Panc1 (cell line): ENCODE results near the gene ENPP6. TPM values are rescaled to one million over a fixed set of nuclear protein-coding genes. Genes with fewer than 3 reads are reported as not detected.

Source experiments
- ATAC-seq: fragments of 200-7000 bp; cut with Tn5 transposase; 2 replicates; pipeline ENCODE4 v1.9.1; 2020; ENCODE audit warnings: mild to moderate bottlenecking, moderate library complexity
- BruUV-seq: library from RNA; stranded (reverse); fragments of 400-500 nt; replicated peaks from 2 replicates; lab custom pipeline; 2021; lab: Mats Ljungman, UMichigan
- CTCF ChIA-PET: fragments of 300-600 bp; sonication (Branson Sonifier 250); formaldehyde crosslinking; loops from one replicate; lab custom pipeline; 2022; ENCODE audit warnings: antibody characterized with exemption; lab: Charles Lee
- POLR2A ChIA-PET: fragments of 300-600 bp; sonication (Branson Sonifier 250); formaldehyde crosslinking; loops from one replicate; lab custom pipeline; 2022; ENCODE audit warnings: antibody characterized with exemption; lab: Charles Lee
- DNase-seq: peaks from one replicate; pipeline ENCODE4 v3.0.0-alpha.2; 2010; ENCODE audit warnings: low read depth, low spot score
- H3K27ac ChIP-seq: 2 replicates; pipeline ENCODE4 v1.5.1; 2011; ENCODE audit warnings: mild to moderate bottlenecking, low read length, inconsistent platforms
- H3K27me3 ChIP-seq: fragments of 200-500 bp; sonication (Bioruptor generic); 2 replicates; pipeline ENCODE4 v1.6.0; 2014; ENCODE audit warnings: low read length, inconsistent platforms; ENCODE audit not compliant: control insufficient read depth, insufficient read depth
- H3K36me3 ChIP-seq: fragments of 200-500 bp; sonication (Bioruptor generic); 2 replicates; pipeline ENCODE4 v1.5.1; 2014; ENCODE audit warnings: inconsistent platforms, mild to moderate bottlenecking, low read length, moderate library complexity; ENCODE audit not compliant: control insufficient read depth, insufficient read depth
- H3K4me1 ChIP-seq: 2 replicates; pipeline ENCODE4 v1.5.1; 2011; ENCODE audit warnings: inconsistent platforms, mild to moderate bottlenecking, low read length, moderate library complexity; ENCODE audit not compliant: control insufficient read depth, insufficient read depth
- H3K4me3 ChIP-seq, 2 experiments: 2 replicates each; pipeline ENCODE4 v1.5.1; 2011 to 2012; ENCODE audit warnings: low read depth in 2 of 2, low read length in 2 of 2, mild to moderate bottlenecking in 2 of 2, inconsistent platforms in 1 of 2, moderate library complexity in 1 of 2
- H3K9me3 ChIP-seq: fragments of 200-500 bp; sonication (Bioruptor generic); 2 replicates; pipeline ENCODE4 v1.5.1; 2014; ENCODE audit warnings: low read depth, mild to moderate bottlenecking, inconsistent platforms, low read length, moderate library complexity; ENCODE audit not compliant: control insufficient read depth, insufficient read depth
- POLR2AphosphoS5 ChIP-seq: IDR thresholded peaks from 2 replicates; pipeline ENCODE4 v1.6.1; 2012; ENCODE audit warnings: mild to moderate bottlenecking, low read depth, low read length, moderate library complexity
- SIN3A ChIP-seq: IDR thresholded peaks from 2 replicates; pipeline ENCODE4 v1.6.1; 2012; ENCODE audit warnings: low read depth, mild to moderate bottlenecking, low read length, moderate library complexity, borderline replicate concordance; ENCODE audit not compliant: insufficient read depth
- TCF7L2 ChIP-seq: IDR thresholded peaks from 2 replicates; pipeline ENCODE4 v1.6.1; 2011; ENCODE audit warnings: mild to moderate bottlenecking, low read depth, low read length, inconsistent platforms
- in situ Hi-C: cut with HindIII; loops from 2 replicates; pipeline ENCODE4 v1.10.0; 2016; ENCODE audit warnings: low sequenced_read_pairs, low pct_unique_long_range_greater_than_20kb
- intact Hi-C: fragments of 100-400 bp; cut with micrococcal nuclease; formaldehyde crosslinking; loops from one replicate; pipeline ENCODE4 v1.10.0; 2022; ENCODE audit not compliant: unreplicated experiment
- total RNA-seq: library from RNA; stranded (reverse); gene quantifications from one replicate; pipeline ENCODE4 v1.2.1, GENCODE V29; 2021; ENCODE audit not compliant: unreplicated experiment
- TF ChIP-seq, protein P1 (sequence below): fragments of 450-650 bp; IDR thresholded peaks from 2 replicates; pipeline ENCODE4 v1.5.1; 2017; ENCODE audit warnings: mild to moderate bottlenecking
- TF ChIP-seq, protein P2 (sequence below), 2 experiments: IDR thresholded peaks; 2 replicates each; pipeline ENCODE4 v1.6.1; 2011 to 2012; ENCODE audit warnings: low read depth in 2 of 2, control low read depth in 1 of 2, low read length in 1 of 2, mild to moderate bottlenecking in 1 of 2, moderate library complexity in 1 of 2; ENCODE audit not compliant: insufficient read depth in 1 of 2

The ENPP6 gene
- total RNA-seq, 1 experiment from 2014 or later = not detected

DNA sequence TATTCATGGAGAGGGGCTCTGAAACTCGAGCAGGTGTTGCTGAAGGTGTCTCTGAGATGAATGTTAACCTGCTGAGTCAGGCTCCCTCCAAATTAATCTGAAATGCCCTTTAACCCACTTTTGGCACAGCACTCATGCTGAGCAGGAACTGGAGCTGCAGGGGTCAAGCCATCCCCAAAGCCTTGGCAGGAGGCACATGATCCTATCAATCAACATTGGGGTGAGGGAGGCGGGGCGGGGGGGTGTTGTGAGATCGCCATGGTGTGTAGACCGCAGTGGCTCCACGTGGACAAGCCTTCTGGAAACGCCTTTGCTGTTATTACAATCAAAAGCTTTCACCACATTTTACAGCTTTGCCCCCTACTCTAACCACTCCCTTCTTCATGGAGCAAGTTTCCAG is 16.5 kb downstream of the ENPP6 start:
- ATAC-seq (no peak), DNase-seq (no peak)
- no peaks in the 10 kb centered on the region for H3K36me3 ChIP-seq
- no peaks in the 10 kb centered on the region for H3K4me1 ChIP-seq
- TF ChIP-seq, protein P1, sequence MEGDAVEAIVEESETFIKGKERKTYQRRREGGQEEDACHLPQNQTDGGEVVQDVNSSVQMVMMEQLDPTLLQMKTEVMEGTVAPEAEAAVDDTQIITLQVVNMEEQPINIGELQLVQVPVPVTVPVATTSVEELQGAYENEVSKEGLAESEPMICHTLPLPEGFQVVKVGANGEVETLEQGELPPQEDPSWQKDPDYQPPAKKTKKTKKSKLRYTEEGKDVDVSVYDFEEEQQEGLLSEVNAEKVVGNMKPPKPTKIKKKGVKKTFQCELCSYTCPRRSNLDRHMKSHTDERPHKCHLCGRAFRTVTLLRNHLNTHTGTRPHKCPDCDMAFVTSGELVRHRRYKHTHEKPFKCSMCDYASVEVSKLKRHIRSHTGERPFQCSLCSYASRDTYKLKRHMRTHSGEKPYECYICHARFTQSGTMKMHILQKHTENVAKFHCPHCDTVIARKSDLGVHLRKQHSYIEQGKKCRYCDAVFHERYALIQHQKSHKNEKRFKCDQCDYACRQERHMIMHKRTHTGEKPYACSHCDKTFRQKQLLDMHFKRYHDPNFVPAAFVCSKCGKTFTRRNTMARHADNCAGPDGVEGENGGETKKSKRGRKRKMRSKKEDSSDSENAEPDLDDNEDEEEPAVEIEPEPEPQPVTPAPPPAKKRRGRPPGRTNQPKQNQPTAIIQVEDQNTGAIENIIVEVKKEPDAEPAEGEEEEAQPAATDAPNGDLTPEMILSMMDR = no peak
- TF ChIP-seq POLR2AphosphoS5 (no peak), SIN3A (no peak), TCF7L2 (no peak)
- TF ChIP-seq, protein P2, sequence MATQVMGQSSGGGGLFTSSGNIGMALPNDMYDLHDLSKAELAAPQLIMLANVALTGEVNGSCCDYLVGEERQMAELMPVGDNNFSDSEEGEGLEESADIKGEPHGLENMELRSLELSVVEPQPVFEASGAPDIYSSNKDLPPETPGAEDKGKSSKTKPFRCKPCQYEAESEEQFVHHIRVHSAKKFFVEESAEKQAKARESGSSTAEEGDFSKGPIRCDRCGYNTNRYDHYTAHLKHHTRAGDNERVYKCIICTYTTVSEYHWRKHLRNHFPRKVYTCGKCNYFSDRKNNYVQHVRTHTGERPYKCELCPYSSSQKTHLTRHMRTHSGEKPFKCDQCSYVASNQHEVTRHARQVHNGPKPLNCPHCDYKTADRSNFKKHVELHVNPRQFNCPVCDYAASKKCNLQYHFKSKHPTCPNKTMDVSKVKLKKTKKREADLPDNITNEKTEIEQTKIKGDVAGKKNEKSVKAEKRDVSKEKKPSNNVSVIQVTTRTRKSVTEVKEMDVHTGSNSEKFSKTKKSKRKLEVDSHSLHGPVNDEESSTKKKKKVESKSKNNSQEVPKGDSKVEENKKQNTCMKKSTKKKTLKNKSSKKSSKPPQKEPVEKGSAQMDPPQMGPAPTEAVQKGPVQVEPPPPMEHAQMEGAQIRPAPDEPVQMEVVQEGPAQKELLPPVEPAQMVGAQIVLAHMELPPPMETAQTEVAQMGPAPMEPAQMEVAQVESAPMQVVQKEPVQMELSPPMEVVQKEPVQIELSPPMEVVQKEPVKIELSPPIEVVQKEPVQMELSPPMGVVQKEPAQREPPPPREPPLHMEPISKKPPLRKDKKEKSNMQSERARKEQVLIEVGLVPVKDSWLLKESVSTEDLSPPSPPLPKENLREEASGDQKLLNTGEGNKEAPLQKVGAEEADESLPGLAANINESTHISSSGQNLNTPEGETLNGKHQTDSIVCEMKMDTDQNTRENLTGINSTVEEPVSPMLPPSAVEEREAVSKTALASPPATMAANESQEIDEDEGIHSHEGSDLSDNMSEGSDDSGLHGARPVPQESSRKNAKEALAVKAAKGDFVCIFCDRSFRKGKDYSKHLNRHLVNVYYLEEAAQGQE (IDR thresholded peaks at IDR 0.05; ENCODE audit: insufficient read depth in 1 of 2, low read depth in 2 of 2, low read length in 1 of 2) = no peak
- intact Hi-C loops (no loop called here), in situ Hi-C loops (no loop called here)
- H3K27ac ChIP-seq = no peak overlapping the region
- ChIA-PET POLR2A (no interaction called here), CTCF (no interaction called here)
- no TSS peak for BruUV-seq
- no peaks in the 10 kb centered on the region for H3K9me3 ChIP-seq
- no peak overlapping the region for H3K4me3 ChIP-seq
- no peaks in the 10 kb centered on the region for H3K27me3 ChIP-seq

DNA sequence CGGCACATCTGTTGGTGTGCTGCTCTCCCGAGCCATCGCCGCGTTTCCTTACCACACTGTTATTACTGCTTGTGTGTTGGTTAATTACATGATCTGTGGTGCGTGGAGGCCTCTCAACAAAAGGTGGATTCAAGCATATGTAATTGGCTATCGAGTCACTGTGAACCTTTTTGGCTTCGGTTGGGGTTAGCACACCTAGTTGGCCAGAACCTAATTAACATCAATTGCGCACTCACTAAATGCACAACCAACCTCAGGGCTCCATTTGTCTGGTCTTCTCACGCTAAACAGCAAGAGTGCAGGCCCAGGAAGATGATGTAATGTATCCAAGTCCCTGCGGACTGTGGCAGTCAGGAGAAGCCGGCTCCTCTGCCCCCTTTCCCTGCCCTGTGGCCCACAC is 17.4 kb downstream of the ENPP6 start:
- intact Hi-C loops = no loop called here
- BruUV-seq = no TSS peak

More for the DNA sequence above, 17.4 kb downstream of the ENPP6 start:
- TF ChIP-seq POLR2AphosphoS5 = no peak
- TF ChIP-seq, protein P1 = no peak
- TF ChIP-seq TCF7L2 = no peak
- TF ChIP-seq, protein P2 (IDR thresholded peaks at IDR 0.05; ENCODE audit: insufficient read depth in 1 of 2, low read depth in 2 of 2, low read length in 1 of 2) = no peak
- no peak for TF ChIP-seq SIN3A
- Histone ChIP-seq H3K27me3 (no peaks in the 10 kb centered on the region), H3K36me3 (no peaks in the 10 kb centered on the region), H3K9me3 (no peaks in the 10 kb centered on the region), H3K4me1 (no peaks in the 10 kb centered on the region), H3K27ac (no peak overlapping the region), H3K4me3 (no peak overlapping the region)
- ChIA-PET CTCF (no interaction called here), POLR2A (no interaction called here)
- DNase-seq = no peak
- no peak for ATAC-seq
- in situ Hi-C loops = no loop called here
